Colonic mucosa (tissue), 4 donors: Measurements from ENCODE around the gene ASNS. TPM values are rescaled to one million over a fixed set of nuclear protein-coding genes. Genes with fewer than 3 reads are reported as not detected.
A peak's percentile ranks its signal among the peaks of the same experiment; 100 is the strongest.
"Not testable (repeated sequence)": the region's sequence is repeated elsewhere in the genome, so short reads cannot be mapped to it uniquely, and the experiment has no call there.

Experiments
- DNase-seq: peaks from one replicate; pipeline ENCODE4 v3.0.0-alpha.2; 2020
- H3K27ac ChIP-seq: fragments of 200-600 bp; one replicate; pipeline ENCODE4 v1.8.0; 2021
- H3K27me3 ChIP-seq: fragments of 200-600 bp; one replicate; pipeline ENCODE4 v1.8.0; 2021
- H3K36me3 ChIP-seq: fragments of 200-600 bp; one replicate; pipeline ENCODE4 v1.8.0; 2021
- H3K4me1 ChIP-seq: fragments of 200-600 bp; one replicate; pipeline ENCODE4 v1.8.0; 2021; ENCODE audit warnings: mild to moderate bottlenecking
- H3K4me3 ChIP-seq: fragments of 200-600 bp; one replicate; pipeline ENCODE4 v1.8.0; 2021
- H3K9ac ChIP-seq, 2 donors: one replicate each; pipeline ENCODE4 v1.7.0; 2013; ENCODE audit warnings: control low read depth in 2 of 2, low read depth in 2 of 2, low read length in 2 of 2
- H3K9me3 ChIP-seq: fragments of 200-600 bp; one replicate; pipeline ENCODE4 v1.8.0; 2021
- intact Hi-C: fragments of 100-400 bp; cut with DNase I; formaldehyde crosslinking; loops from one replicate; pipeline ENCODE4 v1.14.1; 2022
- total RNA-seq, 2 donors: library from RNA; stranded (reverse); fragmentation: NEBNext Ultra II Directional in 1 of 2; extraction: Animal tissue kit (Norgen Biotek cat#: 25700) in 1 of 2; gene quantifications; one replicate each; pipeline ENCODE4 v1.2.1, GENCODE V29; 2021
- TF ChIP-seq, protein P1 (sequence below): fragments of 200-600 bp; IDR thresholded peaks from one replicate; pipeline ENCODE4 v1.8.0; 2022; ENCODE audit warnings: antibody characterized with exemption, mild to moderate bottlenecking
- donor health status: healthy.
- donor health status: DM: no; HTN: no; CAD: no.
- donor health status: DM: no; HTN: no; CAD: no.

Gene ASNS
- total RNA-seq, result 10 to 100 TPM; 16.0 to 48.3 TPM

GRCh38 chr7:97872025-97872669, at the start of gene ASNS:
TSS of gene ASNS (minus strand) at chr7:97872408. CDS start at chr7:97869156, 3,252 bp downstream.
- intact Hi-C loops, result no loop called here
- Histone ChIP-seq H3K27me3 (no peaks in the 10 kb centered on the region), H3K36me3 (no peaks in the 10 kb centered on the region), H3K27ac (peak within 1 kb of the TSS; percentile 63), H3K4me1 (no peaks in the 10 kb centered on the region), H3K4me3 (peak within 1 kb of the TSS; percentile 62), H3K9ac (peak within 1 kb of the TSS; percentile 76 to 87), H3K9me3 (no peaks in the 10 kb centered on the region)
- peak; percentile 95 for DNase-seq
- TF ChIP-seq, protein P1, sequence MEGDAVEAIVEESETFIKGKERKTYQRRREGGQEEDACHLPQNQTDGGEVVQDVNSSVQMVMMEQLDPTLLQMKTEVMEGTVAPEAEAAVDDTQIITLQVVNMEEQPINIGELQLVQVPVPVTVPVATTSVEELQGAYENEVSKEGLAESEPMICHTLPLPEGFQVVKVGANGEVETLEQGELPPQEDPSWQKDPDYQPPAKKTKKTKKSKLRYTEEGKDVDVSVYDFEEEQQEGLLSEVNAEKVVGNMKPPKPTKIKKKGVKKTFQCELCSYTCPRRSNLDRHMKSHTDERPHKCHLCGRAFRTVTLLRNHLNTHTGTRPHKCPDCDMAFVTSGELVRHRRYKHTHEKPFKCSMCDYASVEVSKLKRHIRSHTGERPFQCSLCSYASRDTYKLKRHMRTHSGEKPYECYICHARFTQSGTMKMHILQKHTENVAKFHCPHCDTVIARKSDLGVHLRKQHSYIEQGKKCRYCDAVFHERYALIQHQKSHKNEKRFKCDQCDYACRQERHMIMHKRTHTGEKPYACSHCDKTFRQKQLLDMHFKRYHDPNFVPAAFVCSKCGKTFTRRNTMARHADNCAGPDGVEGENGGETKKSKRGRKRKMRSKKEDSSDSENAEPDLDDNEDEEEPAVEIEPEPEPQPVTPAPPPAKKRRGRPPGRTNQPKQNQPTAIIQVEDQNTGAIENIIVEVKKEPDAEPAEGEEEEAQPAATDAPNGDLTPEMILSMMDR, result no peak

- H3K36me3 ChIP-seq, H3K4me3 ChIP-seq, H3K4me1 ChIP-seq, H3K27me3 ChIP-seq, H3K9ac ChIP-seq, H3K9me3 ChIP-seq, intact Hi-C loops, DNase-seq, H3K27ac ChIP-seq: not testable (repeated sequence)
Observed at GRCh38 chr7:97921254-97921653, 49.0 kb upstream of the ASNS start.

DNA sequence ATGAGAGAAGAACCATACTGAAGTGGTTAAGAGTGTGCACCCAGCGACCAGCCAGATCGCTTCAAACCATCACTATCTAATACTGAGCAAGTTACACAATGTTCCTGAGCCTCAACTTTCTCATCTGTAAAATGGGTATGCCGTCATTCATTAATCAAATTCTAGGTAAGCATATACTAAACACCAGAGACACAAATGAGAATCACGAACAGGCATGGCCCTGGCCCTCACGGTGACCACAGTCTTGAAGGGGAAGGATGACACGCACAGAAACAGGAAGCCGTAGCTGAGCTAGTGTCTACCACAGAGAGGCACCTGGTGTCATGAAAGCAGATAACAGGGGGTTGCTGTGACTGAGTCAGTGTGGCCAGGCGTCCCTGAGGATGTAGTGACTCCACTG, 43.1 kb upstream of the ASNS start:
- intact Hi-C loops, H3K9ac ChIP-seq, H3K27ac ChIP-seq, H3K36me3 ChIP-seq, H3K4me3 ChIP-seq, DNase-seq, H3K9me3 ChIP-seq, H3K4me1 ChIP-seq, H3K27me3 ChIP-seq: not testable (repeated sequence)

DNA sequence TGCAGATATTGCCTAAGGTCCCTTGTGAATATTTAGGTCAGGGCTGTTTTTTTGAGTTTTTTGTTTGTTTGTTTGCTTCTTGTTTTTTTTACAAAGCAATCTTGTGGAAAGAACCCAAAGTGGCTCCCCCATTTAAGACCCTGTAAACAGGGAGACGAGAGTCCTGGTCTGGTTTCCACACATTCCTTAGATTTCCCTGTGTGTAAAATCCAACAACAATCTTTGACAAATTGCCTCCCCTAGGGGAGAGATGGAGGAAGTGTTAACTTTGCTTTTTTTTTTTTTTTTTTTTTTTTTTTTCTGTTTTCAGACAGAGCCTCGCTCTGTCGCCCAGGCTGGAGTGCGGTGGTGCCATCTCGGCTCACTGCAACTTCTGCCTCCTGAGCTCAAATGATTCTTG, 40.1 kb upstream of the ASNS start:
- intact Hi-C loops, H3K36me3 ChIP-seq, H3K27ac ChIP-seq, H3K9ac ChIP-seq, H3K4me3 ChIP-seq, H3K9me3 ChIP-seq, DNase-seq, H3K4me1 ChIP-seq, H3K27me3 ChIP-seq: not testable (repeated sequence)

GRCh38 chr7:97896893-97897292, 24.7 kb upstream of the ASNS start:
- intact Hi-C loops, H3K27me3 ChIP-seq, H3K4me1 ChIP-seq, H3K27ac ChIP-seq, H3K36me3 ChIP-seq, H3K9ac ChIP-seq, H3K9me3 ChIP-seq, H3K4me3 ChIP-seq, DNase-seq: not testable (repeated sequence)

- H3K9me3 ChIP-seq, intact Hi-C loops, H3K4me3 ChIP-seq, H3K9ac ChIP-seq, H3K27ac ChIP-seq, DNase-seq, H3K27me3 ChIP-seq, H3K36me3 ChIP-seq, H3K4me1 ChIP-seq: not testable (repeated sequence)
Observed at GRCh38 chr7:97891721-97892120, 19.5 kb upstream of the ASNS start.

- H3K4me3 ChIP-seq, result not testable (repeated sequence)
Observed at GRCh38 chr7:97879527-97879926, 7.3 kb upstream of the ASNS start.

DNA sequence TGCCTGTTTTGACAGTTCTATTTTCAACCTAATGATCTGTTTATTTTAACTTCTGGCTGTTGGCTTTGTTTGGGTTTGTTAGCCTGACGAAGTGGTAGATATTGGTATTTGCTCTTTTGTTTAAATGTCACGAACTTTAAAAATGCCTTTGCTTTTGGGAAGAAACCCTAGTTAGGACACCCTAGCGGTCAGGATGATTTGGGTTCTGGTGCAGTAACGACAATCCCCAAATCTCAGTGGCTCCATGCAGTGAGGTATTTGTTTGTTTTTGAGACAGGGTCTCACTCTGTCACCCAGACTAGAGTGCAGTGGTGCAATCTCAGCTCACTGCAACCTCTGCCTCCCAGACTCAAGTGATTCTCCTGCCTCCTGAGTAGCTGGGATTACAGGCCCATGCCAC, 2.7 kb upstream of the ASNS start:
- DNase-seq, H3K9ac ChIP-seq, H3K4me3 ChIP-seq, H3K4me1 ChIP-seq, H3K27me3 ChIP-seq, intact Hi-C loops, H3K36me3 ChIP-seq, H3K27ac ChIP-seq, H3K9me3 ChIP-seq: not testable (repeated sequence)

More at GRCh38 chr7:97879527-97879926, 7.3 kb upstream of the ASNS start:
- H3K9ac ChIP-seq, DNase-seq, H3K9me3 ChIP-seq, intact Hi-C loops, H3K27me3 ChIP-seq, H3K36me3 ChIP-seq, H3K27ac ChIP-seq, H3K4me1 ChIP-seq: not testable (repeated sequence)

DNA sequence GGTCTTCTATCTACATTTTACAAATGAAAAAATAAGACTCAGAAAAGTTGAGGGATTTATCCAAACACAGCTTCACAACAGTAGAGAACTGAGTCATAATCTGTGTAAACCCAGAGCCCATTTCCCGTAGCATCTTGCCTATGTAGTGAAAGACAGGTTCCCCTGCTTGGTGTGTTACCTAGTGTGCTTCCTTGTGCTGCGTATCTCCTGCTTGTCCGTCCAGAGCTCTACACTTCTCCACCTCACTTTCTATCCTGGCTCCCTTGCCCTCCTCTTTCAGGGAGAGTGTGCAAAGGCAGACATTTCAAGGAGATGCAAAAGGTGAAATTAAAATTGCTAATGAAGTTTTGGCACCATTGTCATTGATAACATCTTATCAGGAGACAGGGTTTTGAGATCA, 1.4 kb upstream of the ASNS start:
- TF ChIP-seq, protein P1, result no peak

More for the DNA sequence above, 1.4 kb upstream of the ASNS start:
- H3K27me3 ChIP-seq, result no peaks in the 10 kb centered on the region
- intact Hi-C loops, result no loop called here
- no peaks in the 10 kb centered on the region for H3K9me3 ChIP-seq
- no peaks in the 10 kb centered on the region for H3K36me3 ChIP-seq
- H3K27ac ChIP-seq, result no peak overlapping the region
- no peak for DNase-seq
- no peak overlapping the region for H3K9ac ChIP-seq
- no peaks in the 10 kb centered on the region for H3K4me1 ChIP-seq
- no peak overlapping the region for H3K4me3 ChIP-seq
